Measurements from ENCODE around the gene AFF1.

Gene AFF1

DNA sequence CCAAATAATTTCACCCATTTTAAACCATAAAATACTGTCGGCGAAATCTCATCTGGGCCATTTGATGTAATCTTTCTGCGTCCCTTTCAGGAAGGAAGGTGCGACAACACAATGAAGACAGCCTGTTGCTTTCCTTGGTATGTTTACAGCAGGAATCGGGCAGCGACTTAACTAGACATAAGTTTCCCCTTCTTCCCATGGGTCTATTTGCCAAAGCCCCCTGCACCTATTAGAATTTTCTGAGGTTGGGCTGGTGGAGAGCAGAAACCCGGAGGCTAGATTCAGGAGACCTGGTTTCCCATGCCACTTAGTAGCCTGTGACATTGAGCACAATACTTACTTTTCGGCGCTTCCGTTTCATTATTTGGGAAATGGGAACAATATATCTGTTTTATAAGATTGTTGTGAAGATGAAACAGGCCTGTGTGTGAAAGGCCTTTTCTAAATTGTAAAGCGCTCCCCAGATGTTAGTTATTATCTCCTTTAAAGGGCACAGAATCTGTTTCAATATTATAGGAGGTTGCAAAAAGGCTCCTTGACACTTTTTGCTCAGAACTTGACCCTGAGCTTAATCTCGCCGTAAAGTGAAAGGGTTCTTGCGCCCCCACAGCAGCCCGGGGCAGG is 552 bp upstream of the AFF1 start:
- TF ChIP-seq, protein P1, sequence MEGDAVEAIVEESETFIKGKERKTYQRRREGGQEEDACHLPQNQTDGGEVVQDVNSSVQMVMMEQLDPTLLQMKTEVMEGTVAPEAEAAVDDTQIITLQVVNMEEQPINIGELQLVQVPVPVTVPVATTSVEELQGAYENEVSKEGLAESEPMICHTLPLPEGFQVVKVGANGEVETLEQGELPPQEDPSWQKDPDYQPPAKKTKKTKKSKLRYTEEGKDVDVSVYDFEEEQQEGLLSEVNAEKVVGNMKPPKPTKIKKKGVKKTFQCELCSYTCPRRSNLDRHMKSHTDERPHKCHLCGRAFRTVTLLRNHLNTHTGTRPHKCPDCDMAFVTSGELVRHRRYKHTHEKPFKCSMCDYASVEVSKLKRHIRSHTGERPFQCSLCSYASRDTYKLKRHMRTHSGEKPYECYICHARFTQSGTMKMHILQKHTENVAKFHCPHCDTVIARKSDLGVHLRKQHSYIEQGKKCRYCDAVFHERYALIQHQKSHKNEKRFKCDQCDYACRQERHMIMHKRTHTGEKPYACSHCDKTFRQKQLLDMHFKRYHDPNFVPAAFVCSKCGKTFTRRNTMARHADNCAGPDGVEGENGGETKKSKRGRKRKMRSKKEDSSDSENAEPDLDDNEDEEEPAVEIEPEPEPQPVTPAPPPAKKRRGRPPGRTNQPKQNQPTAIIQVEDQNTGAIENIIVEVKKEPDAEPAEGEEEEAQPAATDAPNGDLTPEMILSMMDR (conservative IDR thresholded peaks at IDR 0.05; ENCODE audit: low read depth, low read length): no peak
- peak overlapping the region; percentile 82 for H3K4me3 ChIP-seq (ENCODE audit: low read depth, low read length)
- DNase-seq (ENCODE audit: low read depth): peak; percentile 26

DNA sequence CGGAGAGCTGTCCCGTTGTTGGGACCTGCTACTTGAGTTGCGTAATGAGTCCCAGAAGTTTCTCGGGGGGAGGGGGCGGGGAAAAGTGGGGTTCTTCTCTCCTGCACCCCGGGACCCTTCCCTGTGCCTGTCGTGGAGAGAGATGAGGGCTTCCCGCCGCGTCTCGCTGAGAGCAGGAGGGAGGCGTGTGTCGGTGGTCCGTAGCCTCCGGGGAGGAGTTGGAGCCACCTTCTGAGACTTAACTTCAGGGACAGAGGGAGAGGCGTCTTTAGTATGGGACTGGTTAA is 698 bp downstream of the AFF1 start:
- TF ChIP-seq, protein P1 (conservative IDR thresholded peaks at IDR 0.05; ENCODE audit: low read depth, low read length): no peak
- peak overlapping the region; percentile 82 for H3K4me3 ChIP-seq (ENCODE audit: low read depth, low read length)
- no peak for DNase-seq (ENCODE audit: low read depth)

DNA sequence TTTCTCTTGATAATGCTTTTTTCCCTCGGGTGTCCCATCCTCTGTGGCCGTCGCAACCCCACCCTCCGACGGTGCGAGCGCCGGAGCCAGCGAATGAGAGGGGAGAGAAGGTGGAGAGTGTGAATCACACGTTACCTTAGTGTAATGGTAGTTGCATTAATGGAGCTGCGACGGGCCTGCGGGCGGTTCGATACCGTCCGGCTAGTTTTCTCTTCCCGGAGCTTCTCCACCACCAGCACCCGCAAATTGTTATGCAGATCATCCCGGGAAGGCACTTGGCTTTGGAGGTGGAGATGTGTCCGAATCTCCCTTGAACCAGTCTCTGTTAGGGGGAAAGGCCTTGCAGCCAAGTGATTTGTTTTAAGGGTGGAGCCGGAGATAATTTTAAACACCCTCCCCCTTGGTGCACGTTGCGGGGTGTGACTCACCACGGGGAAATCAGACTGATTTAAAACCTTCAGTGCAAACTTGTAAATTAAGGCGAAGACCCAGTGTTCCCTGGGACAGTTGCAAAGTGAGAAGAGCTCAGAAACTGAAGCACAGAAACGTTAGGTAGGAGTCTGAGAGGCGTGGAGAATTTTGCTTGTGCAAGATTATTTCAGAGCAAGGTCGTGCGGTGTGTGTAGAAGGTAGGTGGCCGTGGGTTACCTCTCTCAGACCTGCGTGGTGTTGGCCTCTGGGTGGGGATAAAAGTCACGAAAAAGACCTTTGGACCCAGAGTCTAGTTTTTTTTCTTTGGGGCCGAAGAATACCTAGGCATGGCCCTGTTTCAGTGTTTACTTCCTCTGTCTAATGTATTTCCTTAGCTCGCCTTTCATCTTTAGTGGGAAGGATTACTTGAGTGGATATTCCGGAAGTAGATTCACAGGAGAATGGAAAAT is 1.3 kb downstream of the AFF1 start:
- peak overlapping the region; percentile 82 for H3K4me3 ChIP-seq (ENCODE audit: low read depth, low read length)
- TF ChIP-seq, protein P1 (conservative IDR thresholded peaks at IDR 0.05; ENCODE audit: low read depth, low read length): no peak
- DNase-seq (ENCODE audit: low read depth): peak; percentile 79

DNA sequence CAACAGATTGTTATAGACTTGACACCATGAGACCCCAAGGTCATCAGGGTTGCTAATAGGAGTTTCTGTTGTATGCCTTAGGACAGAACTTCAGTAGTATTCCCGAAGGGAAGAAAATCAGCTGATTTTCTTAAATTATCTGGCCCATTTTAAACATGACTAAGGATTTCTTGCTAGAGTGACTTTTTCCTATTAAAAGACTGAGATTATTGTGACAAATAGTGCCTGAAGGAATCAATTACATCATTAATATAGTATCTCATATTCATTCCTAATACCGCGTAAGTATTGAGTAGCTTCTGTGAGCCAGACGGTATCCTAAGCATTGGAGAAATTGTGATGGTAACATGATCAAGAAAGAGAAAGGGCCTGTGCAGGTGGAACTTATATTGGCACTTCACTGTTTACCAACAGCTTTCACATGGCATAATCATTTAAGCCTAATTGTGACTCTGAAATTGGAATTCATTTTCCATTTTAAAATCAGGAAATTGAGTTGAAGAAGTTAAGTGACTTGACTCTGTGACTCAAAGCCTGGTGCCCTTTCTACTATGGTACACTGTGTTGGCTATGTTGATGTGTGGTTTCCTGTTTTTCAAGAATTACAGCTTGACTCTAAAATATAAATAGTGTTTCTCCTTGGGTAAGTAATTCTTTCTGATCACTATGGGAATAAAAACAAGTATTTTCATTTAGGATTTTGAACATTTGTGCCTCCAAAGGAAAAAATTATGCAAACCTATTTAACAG is 4.1 kb downstream of the AFF1 start:
- TF ChIP-seq, protein P1 (conservative IDR thresholded peaks at IDR 0.05; ENCODE audit: low read depth, low read length): no peak
- H3K4me3 ChIP-seq (ENCODE audit: low read depth, low read length): no peak overlapping the region
- no peak for DNase-seq (ENCODE audit: low read depth)

DNA sequence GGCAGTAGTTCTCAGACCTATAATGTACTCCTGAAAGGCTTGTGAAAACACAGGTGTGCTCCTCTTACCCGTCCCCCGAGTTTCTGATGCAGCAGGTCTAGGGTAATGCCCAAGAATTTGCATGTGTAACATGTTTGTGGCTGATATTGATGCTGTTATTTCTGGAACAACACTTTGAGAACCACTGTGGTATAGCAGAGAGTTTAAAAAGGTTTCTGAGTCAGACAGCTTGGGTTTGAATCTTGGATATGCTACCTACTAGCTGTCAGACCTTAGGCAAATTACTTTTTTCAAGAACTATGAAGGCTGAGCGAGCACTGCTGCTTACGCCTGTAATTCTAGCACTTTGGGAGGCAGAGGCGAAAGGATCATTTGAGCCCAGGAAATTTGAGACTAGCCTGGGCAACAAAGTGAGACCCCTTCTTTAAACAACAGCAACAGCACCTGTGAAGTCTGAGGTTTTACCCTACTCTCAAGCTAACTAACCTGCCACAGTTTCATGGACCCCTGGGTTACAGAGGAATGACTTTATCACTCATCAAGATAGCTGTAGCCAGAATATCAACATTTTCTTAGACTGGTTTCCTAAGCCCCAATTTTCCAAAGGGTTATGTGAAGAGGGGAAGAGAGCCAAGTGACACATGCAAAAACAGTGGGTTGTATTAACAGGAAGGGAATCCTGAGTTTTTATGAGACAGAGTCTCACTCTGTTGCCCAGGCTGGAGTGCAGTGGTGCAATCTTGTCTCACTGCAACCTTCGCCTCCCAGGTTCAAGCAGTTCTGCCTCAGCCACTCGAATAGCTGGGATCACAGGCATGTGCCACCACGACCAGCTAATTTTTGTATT is 5.1 kb downstream of the AFF1 start:
- TF ChIP-seq, protein P1 (conservative IDR thresholded peaks at IDR 0.05; ENCODE audit: low read depth, low read length): no peak
- no peak for DNase-seq (ENCODE audit: low read depth)
- H3K4me3 ChIP-seq (ENCODE audit: low read depth, low read length): no peak overlapping the region

DNA sequence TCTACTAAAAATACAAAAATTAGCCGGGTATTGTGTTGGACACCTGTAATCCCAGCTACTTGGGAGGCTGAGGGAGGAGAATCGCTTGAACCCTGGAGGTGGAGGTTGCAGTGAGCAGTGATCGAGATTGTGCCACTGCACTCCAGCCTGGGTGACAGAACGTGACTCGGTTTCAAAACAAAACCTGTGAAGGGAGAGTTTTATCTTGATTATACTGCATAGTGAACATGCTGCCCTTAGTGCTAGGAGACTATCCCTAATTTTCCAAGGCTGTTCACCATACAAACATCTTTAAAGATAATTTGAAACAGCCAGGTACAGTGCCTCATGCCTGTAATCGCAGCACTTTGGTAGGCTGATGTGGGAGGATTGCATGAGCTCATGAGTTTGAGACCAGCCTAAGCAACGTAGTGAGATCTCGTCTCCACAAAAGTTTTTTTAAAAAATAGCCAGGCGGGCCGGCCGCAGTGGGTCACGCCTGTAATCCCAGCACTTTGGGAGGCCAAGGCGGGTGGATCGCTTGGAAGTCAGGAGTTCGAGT is 6.2 kb downstream of the AFF1 start:
- H3K4me3 ChIP-seq (ENCODE audit: low read depth, low read length): no peak overlapping the region
- no peak for DNase-seq (ENCODE audit: low read depth)
- TF ChIP-seq, protein P1 (conservative IDR thresholded peaks at IDR 0.05; ENCODE audit: low read depth, low read length): no peak
